ENCODE results near the gene IPCEF1. TPM values are rescaled to one million over a fixed set of nuclear protein-coding genes. Genes with fewer than 3 reads are reported as not detected.

Gene IPCEF1
- total RNA-seq, 1 donor from 2014 or later = 2.0 TPM

DNA sequence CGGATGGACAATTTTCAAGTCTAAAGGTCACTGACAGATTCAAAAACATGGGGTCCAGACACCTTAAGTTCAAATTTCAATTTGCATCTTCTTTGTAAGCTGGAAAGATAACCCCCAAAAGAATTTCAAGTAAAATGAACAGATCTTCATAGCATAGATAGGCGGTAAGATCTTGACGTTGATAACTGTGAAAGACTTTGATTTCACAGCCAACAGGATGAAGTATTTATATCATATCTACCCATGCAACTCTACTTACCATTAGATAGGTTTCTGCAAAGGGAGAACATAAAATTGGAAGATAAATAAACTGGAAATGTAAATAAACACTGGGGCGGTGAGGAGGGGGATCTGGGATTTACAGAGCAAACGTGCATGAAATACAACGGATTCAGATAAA is 137.8 kb downstream of the IPCEF1 start:
- Histone ChIP-seq H3K4me3 (no peak overlapping the region), H3K4me1 (no peaks in the 10 kb centered on the region), H3K27me3 (no peaks in the 10 kb centered on the region), H3K27ac (no peak overlapping the region), H3K36me3 (no peaks in the 10 kb centered on the region), H3K9me3 (no peaks in the 10 kb centered on the region)
- TF ChIP-seq POLR2A (IDR thresholded peaks at IDR 0.05) (no peak), POLR2AphosphoS5 (IDR thresholded peaks at IDR 0.05; ENCODE audit: insufficient read depth in 1 of 2, low read depth in 1 of 2) (no peak)
- TF ChIP-seq, protein P1, sequence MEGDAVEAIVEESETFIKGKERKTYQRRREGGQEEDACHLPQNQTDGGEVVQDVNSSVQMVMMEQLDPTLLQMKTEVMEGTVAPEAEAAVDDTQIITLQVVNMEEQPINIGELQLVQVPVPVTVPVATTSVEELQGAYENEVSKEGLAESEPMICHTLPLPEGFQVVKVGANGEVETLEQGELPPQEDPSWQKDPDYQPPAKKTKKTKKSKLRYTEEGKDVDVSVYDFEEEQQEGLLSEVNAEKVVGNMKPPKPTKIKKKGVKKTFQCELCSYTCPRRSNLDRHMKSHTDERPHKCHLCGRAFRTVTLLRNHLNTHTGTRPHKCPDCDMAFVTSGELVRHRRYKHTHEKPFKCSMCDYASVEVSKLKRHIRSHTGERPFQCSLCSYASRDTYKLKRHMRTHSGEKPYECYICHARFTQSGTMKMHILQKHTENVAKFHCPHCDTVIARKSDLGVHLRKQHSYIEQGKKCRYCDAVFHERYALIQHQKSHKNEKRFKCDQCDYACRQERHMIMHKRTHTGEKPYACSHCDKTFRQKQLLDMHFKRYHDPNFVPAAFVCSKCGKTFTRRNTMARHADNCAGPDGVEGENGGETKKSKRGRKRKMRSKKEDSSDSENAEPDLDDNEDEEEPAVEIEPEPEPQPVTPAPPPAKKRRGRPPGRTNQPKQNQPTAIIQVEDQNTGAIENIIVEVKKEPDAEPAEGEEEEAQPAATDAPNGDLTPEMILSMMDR (IDR thresholded peaks at IDR 0.05) = no peak
- DNase-seq (ENCODE audit: extremely low spot score in 2 of 2) = no peak
- intact Hi-C loops (cut with DNase I) = no loop called here

GRCh38 chr6:154218301-154218700 is 138.3 kb downstream of the IPCEF1 start:
- no peak overlapping the region for H3K4me3 ChIP-seq
- no peak for DNase-seq (ENCODE audit: extremely low spot score in 2 of 2)
- intact Hi-C loops (cut with DNase I) = no loop called here
- H3K27ac ChIP-seq = no peak overlapping the region
- no peaks in the 10 kb centered on the region for H3K36me3 ChIP-seq
- H3K27me3 ChIP-seq = no peaks in the 10 kb centered on the region
- no peaks in the 10 kb centered on the region for H3K9me3 ChIP-seq
- no peak for TF ChIP-seq POLR2AphosphoS5 (IDR thresholded peaks at IDR 0.05; ENCODE audit: insufficient read depth in 1 of 2, low read depth in 1 of 2)
- TF ChIP-seq, protein P1 (IDR thresholded peaks at IDR 0.05) = no peak
- no peak for TF ChIP-seq POLR2A (IDR thresholded peaks at IDR 0.05)
- no peaks in the 10 kb centered on the region for H3K4me1 ChIP-seq

GRCh38 chr6:154213782-154214181 is 142.8 kb downstream of the IPCEF1 start:
- no peaks in the 10 kb centered on the region for H3K36me3 ChIP-seq
- no peak overlapping the region for H3K4me3 ChIP-seq
- no peak for DNase-seq (ENCODE audit: extremely low spot score in 2 of 2)
- no peaks in the 10 kb centered on the region for H3K9me3 ChIP-seq
- no peaks in the 10 kb centered on the region for H3K4me1 ChIP-seq
- H3K27me3 ChIP-seq = no peaks in the 10 kb centered on the region
- intact Hi-C loops (cut with DNase I) = no loop called here
- TF ChIP-seq POLR2A (IDR thresholded peaks at IDR 0.05) (no peak), POLR2AphosphoS5 (IDR thresholded peaks at IDR 0.05; ENCODE audit: insufficient read depth in 1 of 2, low read depth in 1 of 2) (no peak)
- TF ChIP-seq, protein P1 (IDR thresholded peaks at IDR 0.05) = no peak
- H3K27ac ChIP-seq = no peak overlapping the region

DNA sequence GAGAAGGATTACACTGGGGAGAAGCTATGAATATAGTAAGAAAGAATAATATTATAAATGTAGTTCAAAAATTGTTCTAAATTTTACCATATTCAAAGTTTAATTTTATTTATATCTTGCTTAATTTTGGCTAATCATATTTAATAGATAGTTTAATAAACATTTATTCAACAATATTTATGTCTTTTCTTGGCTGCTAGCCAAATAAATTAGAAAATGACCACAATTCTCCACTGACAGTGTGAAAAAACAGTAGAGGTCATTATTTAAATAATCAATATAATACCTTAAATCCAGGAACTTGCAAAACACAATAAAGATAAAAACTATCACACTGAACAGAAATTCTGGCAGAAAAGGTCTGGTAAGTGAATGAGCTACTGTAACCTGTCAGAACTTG is 145.9 kb downstream of the IPCEF1 start:
- DNase-seq (ENCODE audit: extremely low spot score in 2 of 2) = no peak
- Histone ChIP-seq H3K4me1 (no peaks in the 10 kb centered on the region), H3K27ac (no peak overlapping the region), H3K9me3 (no peaks in the 10 kb centered on the region), H3K4me3 (no peak overlapping the region), H3K36me3 (no peaks in the 10 kb centered on the region), H3K27me3 (no peaks in the 10 kb centered on the region)
- intact Hi-C loops (cut with DNase I) = no loop called here
- TF ChIP-seq, protein P1 (IDR thresholded peaks at IDR 0.05) = no peak
- TF ChIP-seq POLR2AphosphoS5 (IDR thresholded peaks at IDR 0.05; ENCODE audit: insufficient read depth in 1 of 2, low read depth in 1 of 2) (no peak), POLR2A (IDR thresholded peaks at IDR 0.05) (no peak)

GRCh38 chr6:154209555-154209954 is 147.0 kb downstream of the IPCEF1 start:
- DNase-seq (ENCODE audit: extremely low spot score in 2 of 2) = no peak
- Histone ChIP-seq H3K4me1 (no peaks in the 10 kb centered on the region), H3K4me3 (no peak overlapping the region), H3K27ac (no peak overlapping the region), H3K9me3 (no peaks in the 10 kb centered on the region), H3K36me3 (no peaks in the 10 kb centered on the region), H3K27me3 (no peaks in the 10 kb centered on the region)
- intact Hi-C loops (cut with DNase I) = no loop called here
- TF ChIP-seq POLR2AphosphoS5 (IDR thresholded peaks at IDR 0.05; ENCODE audit: insufficient read depth in 1 of 2, low read depth in 1 of 2) (no peak), POLR2A (IDR thresholded peaks at IDR 0.05) (no peak)
- TF ChIP-seq, protein P1 (IDR thresholded peaks at IDR 0.05) = no peak
